ENCODE results near the gene KLF6.

Gene KLF6

DNA sequence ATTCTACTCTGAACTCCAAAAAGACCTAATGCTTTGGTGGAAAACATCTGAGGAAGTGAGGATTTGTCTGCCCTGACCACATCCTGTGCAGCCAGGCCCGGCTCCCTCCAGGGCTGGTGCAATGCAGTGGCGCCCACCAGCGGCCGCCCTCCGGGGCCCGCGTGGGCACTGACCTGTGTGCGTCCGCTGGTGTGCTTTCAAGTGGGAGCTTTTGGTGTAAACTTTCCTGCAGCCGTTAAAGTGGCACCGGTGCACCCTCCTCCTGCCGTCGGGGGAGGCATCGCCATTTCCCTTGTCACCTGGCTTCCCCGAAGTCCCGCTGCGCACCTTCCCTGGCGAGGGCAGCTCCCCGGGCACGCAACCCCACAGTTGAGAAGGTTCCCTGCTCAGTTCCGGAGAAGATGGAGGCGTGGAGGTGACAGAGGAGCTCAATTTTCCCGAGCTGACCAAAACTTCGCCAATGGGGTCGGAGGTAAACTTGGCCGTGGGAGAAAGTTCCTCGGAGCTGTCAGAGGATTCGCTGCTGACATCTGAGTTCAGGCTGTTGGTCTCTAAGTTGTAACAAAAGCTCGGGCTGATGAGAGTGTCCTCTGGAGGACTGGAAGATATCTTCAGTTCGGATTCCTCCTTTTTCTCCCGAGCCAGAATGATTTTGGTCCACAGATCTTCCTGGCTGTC, 3.4 kb downstream of the KLF6 start:
- no peaks in the 10 kb centered on the region for H3K27me3 Mint-ChIP-seq (ENCODE audit: low read depth)
- H3K27ac Mint-ChIP-seq: peak overlapping the region; percentile 98 to 99 (median 98)
- H3K9me3 Mint-ChIP-seq: no peaks in the 10 kb centered on the region
- peak overlapping the region; percentile 96 to 99 (median 96) for H3K4me3 Mint-ChIP-seq
- H3K36me3 Mint-ChIP-seq (ENCODE audit: low read depth): peaks cover 68% of the 10 kb centered on the region
- no peak for TF ChIP-seq CTCF (IDR thresholded peaks at IDR 0.05; ENCODE audit: unreplicated experiment in 3 of 3)
- peaks cover 63% of the 10 kb centered on the region for H3K4me1 Mint-ChIP-seq

- Mint-ChIP-seq H3K9me3 (no peaks in the 10 kb centered on the region), H3K4me1 (peaks cover 60% of the 10 kb centered on the region), H3K27me3 (ENCODE audit: low read depth) (no peaks in the 10 kb centered on the region), H3K36me3 (ENCODE audit: low read depth) (peaks cover 74% of the 10 kb centered on the region), H3K27ac (no peak overlapping the region), H3K4me3 (peak overlapping the region; percentile 64 to 99 (median 96))
- TF ChIP-seq CTCF (IDR thresholded peaks at IDR 0.05; ENCODE audit: unreplicated experiment in 3 of 3): no peak
Measured at GRCh38 chr10:3780771-3781467, 4.1 kb downstream of the KLF6 start.

GRCh38 chr10:3780021-3780770, 4.8 kb downstream of the KLF6 start:
- peak overlapping the region; percentile 20 to 64 (median 63) for H3K27ac Mint-ChIP-seq
- H3K4me3 Mint-ChIP-seq: peak overlapping the region; percentile 72 to 99 (median 96)
- peaks cover 68% of the 10 kb centered on the region for H3K4me1 Mint-ChIP-seq
- H3K27me3 Mint-ChIP-seq (ENCODE audit: low read depth): no peaks in the 10 kb centered on the region
- H3K36me3 Mint-ChIP-seq (ENCODE audit: low read depth): peaks cover 81% of the 10 kb centered on the region
- no peak for TF ChIP-seq CTCF (IDR thresholded peaks at IDR 0.05; ENCODE audit: unreplicated experiment in 3 of 3)
- H3K9me3 Mint-ChIP-seq: no peaks in the 10 kb centered on the region

DNA sequence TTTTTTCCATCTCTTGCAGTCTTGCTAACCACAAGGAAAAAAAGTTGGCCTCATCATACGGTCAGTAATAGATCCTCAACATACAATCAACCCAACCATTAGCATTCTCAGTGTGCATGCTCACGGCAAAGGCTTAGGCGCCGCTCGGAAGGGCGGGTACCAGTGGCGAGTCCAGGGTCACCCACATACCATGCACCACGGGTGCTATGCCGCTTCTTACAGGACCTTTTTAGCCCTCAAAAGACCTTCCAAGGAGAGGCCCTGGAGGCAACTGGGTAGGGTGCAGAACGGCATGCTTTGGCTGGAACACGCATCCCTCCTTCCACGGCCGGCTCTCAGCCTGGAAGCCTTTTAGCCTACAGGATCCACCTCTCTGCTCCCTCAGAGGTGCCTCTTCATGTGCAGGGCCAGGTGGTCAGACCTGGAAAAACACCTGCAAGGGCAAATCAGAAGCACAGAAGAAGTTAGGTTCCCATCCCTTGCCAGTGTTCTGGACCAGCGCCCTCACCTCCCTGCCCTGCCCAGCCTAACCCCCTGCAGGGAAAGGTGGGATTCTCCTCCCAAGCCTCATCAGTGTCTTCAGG, 5.8 kb downstream of the KLF6 start:
- peaks cover 86% of the 10 kb centered on the region for H3K36me3 Mint-ChIP-seq (ENCODE audit: low read depth)
- peak overlapping the region in 2 of 3 experiments; percentile 5 to 10 for H3K27ac Mint-ChIP-seq
- H3K9me3 Mint-ChIP-seq: no peaks in the 10 kb centered on the region
- TF ChIP-seq CTCF (IDR thresholded peaks at IDR 0.05; ENCODE audit: unreplicated experiment in 3 of 3): no peak
- peaks cover 68% of the 10 kb centered on the region for H3K4me1 Mint-ChIP-seq
- peak overlapping the region in 2 of 3 experiments; percentile 15 to 32 for H3K4me3 Mint-ChIP-seq
- no peaks in the 10 kb centered on the region for H3K27me3 Mint-ChIP-seq (ENCODE audit: low read depth)

DNA sequence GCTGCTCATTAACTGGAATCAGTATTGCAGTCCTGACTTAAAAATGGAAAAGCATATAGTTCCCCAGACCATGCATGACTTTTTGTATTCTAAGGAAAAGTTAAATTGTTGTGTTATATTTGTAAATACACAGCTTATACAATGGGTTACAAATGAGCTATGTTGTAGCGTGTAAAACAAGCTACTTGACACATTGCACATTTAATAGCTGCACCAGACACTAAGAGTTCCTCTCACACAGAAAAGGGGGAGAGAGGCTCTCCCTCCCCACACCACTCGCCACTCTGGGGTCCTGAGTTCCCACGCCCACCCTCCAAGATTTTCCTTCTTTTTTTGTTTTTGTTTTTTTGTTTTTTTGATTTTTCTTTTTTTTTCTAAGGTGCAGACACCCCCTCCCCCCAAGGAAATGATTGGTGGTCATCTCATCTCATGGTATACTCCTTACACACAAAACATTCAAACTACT, 6.3 kb downstream of the KLF6 start:
- Mint-ChIP-seq H3K27me3 (ENCODE audit: low read depth) (no peaks in the 10 kb centered on the region), H3K4me3 (peak overlapping the region in 2 of 3 experiments; percentile 15 to 32), H3K9me3 (no peaks in the 10 kb centered on the region), H3K27ac (peak overlapping the region in 2 of 3 experiments; percentile 5 to 10), H3K36me3 (ENCODE audit: low read depth) (peaks cover 91% of the 10 kb centered on the region), H3K4me1 (peaks cover 68% of the 10 kb centered on the region)
- TF ChIP-seq CTCF (IDR thresholded peaks at IDR 0.05; ENCODE audit: unreplicated experiment in 3 of 3): no peak
